HG03039 (cell line): Measurements from ENCODE around the gene BID.

Experiments
- ATAC-seq: cut with Tn5 transposase; IDR thresholded peaks from one replicate; pipeline ENCODE4 v1.9.1; 2021; ENCODE audit warnings: mild to moderate bottlenecking, moderate library complexity; ENCODE audit not compliant: unreplicated experiment

The BID gene

DNA sequence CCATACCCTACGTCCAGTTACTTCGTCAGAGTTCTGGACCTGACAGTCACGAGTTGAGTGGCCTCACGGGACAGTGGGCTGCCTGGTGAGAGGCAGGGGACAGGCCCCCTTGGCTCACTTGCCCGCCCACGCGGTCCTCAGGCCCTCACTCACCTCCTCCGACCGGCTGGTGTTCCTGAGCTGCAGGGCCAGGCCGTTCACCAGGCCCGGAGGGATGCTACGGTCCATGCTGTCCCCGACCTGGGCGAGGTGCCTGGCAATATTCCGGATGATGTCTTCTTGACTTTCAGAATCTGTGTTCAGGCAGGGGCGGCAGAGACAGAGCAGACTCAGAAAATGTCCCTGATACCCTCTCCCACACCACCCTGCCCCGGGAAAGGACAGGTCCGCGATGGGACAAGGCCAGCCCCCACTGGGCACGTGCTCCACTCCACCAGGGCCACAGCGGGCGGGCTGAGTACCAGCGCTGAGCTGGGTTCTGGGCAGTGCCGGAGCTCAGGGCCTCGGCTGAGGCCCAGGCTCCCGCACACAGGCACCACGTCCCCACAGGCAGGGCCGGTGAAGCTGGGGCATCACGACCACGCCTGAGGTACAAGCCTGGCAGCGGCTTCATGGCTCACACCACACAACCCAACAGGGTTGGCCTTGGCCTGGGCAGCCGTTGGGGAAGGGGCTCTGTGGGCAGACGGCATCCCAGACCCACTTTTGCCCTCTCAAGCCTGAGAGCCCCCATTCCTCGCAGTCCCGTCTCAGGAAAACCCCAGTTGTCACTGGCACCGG, 34.9 kb downstream of the BID start:
- no peak for ATAC-seq

- ATAC-seq, result no peak
These were observed 35.7 kb downstream of the BID start for GRCh38 chr22:17738386-17739128.

DNA sequence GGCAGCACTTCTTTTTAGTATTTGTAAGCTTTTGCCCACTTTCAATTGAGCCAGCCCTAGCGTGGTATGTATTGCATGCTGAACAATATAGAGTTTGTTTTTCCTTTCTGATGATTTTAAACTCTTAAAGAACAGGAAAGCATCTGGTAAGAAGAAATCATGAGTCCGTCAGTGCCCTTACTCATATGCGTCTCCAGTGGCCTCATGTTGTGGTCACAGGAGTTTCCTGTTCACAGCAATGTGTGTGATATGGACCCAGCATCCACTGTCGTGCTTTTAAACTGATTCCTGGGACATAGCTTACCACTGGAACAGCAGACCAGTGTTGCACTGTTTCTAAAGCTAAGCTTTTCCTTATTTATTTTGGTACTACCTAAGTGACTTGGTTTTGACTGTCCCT, 40.1 kb downstream of the BID start:
- ATAC-seq, result no peak

DNA sequence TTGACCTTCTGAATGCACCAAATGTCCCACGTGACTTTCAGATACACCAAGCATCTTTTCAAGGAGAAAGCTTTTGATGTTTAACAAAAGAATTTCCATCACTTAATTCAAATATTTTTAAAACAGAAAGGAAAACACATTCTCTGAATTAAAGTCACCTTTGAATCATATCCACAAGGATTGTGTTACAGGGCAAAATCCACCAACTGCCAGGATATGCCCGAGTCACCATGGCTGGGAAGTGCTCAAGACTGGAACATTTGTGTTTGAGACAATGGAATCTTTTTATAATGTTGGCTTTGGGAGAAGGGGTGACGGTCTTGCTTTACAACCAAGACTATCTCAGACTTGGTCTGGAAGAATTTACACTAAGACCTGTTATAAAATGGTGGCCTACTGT, 40.8 kb downstream of the BID start:
- ATAC-seq, result no peak

- ATAC-seq, result no peak
These were observed 41.9 kb downstream of the BID start for GRCh38 chr22:17732251-17732854.

DNA sequence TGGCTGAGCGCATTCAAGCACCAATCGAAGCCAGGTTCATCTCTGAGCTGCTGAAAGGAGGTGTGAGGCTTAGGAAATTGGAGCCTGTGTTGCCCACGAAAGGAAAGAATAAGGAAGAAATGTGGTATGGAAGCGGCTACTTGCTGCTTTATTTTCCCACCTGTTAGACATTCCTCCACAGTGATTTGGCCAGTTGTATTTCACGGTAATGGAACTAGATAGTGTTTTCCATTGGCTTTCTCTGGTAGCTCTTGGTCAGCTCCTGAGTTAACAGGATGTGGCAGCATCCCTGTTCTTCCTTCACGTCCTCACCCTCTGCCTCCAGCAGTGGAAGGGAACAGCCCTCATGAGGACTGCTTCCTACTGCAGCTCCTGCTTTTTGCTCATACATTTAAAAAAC, 44.7 kb downstream of the BID start:
- no peak for ATAC-seq

DNA sequence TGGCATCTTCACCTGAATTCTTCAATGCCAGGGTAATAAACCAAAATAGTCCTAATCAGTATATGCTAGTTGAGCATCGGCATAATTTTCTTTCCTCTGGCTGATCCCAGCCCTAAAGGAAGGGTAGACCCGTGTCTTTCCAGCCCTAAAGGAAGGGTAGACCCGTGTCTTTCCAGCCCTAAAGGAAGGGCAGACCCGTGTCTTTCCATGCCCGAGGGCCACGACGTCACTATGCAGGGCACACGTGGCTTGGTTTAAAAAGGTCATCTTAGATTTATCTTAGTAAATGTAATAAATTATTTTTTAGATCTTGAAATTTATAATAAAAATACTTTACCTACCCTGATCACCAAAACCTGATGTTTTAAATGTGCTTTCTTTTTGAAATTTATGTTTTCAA, 45.5 kb downstream of the BID start:
- no peak for ATAC-seq

DNA sequence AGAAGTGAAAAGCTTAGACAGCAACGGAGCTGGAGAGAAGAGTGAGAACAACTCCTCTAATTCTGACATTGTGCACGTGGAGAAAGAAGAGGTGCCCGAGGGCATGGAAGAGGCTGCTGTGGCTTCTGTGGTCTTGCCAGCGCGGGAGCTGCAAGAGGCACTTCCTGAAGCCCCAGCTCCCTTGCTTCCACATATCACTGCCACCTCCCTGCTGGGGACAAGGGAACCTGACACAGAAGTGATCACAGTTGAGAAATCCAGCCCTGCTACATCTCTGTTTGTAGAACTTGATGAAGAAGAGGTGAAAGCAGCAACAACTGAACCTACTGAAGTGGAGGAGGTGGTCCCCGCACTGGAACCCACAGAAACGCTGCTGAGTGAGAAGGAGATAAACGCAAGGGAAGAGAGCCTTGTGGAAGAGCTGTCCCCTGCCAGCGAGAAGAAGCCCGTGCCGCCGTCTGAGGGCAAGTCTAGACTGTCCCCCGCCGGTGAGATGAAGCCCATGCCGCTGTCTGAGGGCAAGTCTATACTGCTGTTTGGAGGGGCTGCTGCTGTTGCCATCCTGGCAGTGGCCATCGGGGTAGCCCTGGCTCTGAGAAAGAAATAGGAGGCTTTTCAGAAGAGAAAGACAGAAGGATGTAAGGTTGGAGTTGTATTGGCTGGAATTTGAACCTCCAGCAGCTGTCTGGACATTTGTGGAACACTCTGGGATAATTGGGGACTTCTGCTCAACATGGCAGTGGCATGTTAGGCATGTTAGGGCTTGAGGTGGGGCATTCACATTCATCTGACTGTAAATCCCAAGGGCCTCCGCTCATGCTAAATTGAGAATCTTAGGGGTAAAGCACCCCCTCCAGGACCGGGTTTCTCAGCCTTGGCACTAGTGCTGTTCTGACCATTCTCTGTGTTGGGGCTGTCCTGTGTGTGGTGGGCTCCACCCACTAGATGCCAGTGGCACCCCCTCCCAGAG, 47.1 kb downstream of the BID start:
- no peak for ATAC-seq

- no peak for ATAC-seq
These were observed 48.0 kb downstream of the BID start for GRCh38 chr22:17726006-17726927.

- no peak for ATAC-seq
These were observed 48.8 kb downstream of the BID start for GRCh38 chr22:17725500-17725796.

- ATAC-seq, result no peak
These were observed 49.4 kb downstream of the BID start for GRCh38 chr22:17724678-17725499.

DNA sequence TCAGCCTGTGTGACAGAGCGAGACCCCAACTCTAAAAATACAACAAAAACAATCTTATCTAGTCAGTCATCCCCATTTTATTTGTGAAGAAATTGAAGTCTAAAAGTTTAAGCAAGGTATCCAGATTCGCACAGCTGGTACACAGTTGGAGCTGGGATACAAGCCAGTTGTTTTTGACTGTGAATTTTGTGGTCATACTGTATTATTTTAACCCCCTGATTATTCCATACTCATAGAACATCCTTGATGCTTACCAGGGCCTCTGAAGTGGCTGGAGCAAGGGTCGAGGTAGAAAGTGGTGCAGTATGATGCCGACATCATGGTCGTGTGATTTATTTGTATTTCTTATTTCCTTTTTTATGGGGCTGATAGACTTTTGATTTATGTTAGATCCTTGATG, 50.0 kb downstream of the BID start:
- no peak for ATAC-seq

DNA sequence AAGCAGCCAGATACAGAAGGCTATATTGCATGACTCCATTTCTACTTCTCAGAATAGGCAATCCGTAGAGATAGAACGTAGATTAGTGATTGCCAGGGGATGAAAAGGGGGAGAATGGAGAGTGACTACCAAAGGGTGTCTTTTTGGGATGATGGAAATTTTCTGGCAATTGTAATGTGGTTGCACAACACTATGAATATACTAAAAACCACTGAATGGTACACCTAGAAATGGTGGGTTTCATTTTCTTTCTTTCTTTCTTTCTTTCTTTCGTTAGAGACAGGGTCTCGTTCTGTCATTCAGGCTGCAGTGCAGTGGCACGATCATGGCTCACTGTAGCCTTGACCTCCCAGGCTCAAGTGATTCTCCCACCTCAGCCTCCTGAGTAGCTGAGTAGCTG, 54.4 kb downstream of the BID start:
- ATAC-seq, result no peak

GRCh38 chr22:17717708-17718107, 56.6 kb downstream of the BID start:
- ATAC-seq, result no peak

- no peak for ATAC-seq
These were observed 57.7 kb downstream of the BID start for GRCh38 chr22:17716529-17716928.

- no peak for ATAC-seq
These were observed 61.8 kb downstream of the BID start for GRCh38 chr22:17712441-17712840.

- ATAC-seq, result no peak
These were observed 64.2 kb downstream of the BID start for GRCh38 chr22:17710023-17710422.

- ATAC-seq, result no peak
These were observed 66.7 kb downstream of the BID start for GRCh38 chr22:17707526-17707925.

GRCh38 chr22:17706947-17707346, 67.3 kb downstream of the BID start:
- no peak for ATAC-seq
